Measurements from ENCODE around the gene C3orf18. TPM values are rescaled to one million over a fixed set of nuclear protein-coding genes. Genes with fewer than 3 reads are reported as not detected.
"Not testable (repeated sequence)": the region's sequence is repeated elsewhere in the genome, so short reads cannot be mapped to it uniquely, and the experiment has no call there.

The C3orf18 gene
- polyA plus RNA-seq, 5 donors, result 16.5 to 23.6 (median 22.8) TPM

GRCh38 chr3:50525191-50525910, 42.2 kb downstream of the C3orf18 start:
- DNase-seq, result no peak

GRCh38 chr3:50524746-50525145, 42.8 kb downstream of the C3orf18 start:
- DNase-seq, result no peak

DNA sequence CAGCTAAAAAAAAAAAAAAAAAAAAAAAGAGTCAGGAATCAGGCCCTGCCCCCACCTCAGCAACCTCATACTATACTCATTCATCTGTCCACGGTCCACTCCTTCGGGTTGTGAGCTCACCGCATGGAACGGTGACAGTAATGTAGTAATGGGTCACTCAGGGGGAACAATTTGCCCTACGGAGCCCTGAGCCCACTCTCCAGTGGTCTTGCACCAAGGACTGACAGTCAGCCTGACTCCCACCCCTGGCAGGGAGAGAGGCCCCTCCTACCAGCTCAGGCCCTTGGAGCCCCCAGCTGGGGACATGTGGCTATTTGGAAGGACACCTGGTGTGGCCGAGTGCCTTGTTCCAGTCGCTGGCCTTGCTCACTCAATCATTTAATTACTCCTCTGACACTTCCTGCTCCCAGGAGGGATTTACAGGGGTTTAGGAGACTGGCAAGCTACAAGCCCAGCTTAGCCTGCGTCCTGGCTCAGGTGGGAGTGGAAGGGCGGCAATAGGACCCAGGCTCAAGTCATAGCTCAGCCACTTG, 44.2 kb downstream of the C3orf18 start:
- DNase-seq, result no peak

DNA sequence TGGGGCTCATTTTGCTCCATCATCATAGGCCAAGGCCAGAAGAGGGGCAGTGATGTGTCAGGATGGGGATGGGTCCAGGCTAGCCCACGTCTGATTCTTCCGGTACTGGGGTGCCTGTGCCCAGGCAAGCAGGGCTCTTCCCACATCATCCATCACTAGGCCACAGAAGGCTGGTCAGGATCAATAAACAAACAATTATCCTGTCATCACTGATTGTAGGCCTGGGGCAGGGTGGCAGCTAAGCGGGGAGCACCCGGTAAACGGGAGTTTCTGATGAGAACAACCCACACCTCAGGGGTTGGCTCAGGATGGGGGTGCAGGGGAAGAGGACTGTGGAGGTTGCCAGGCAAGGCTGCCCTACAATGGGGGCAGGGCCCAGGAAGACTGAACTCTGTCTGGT, 46.0 kb downstream of the C3orf18 start:
- DNase-seq, result no peak

- DNase-seq, result no peak
Measured at GRCh38 chr3:50520849-50521248, 46.7 kb downstream of the C3orf18 start.

GRCh38 chr3:50519471-50520089, 48.0 kb downstream of the C3orf18 start:
- peak in 1 of 2 donors; percentile 30 for DNase-seq

- no peak for DNase-seq
Measured at GRCh38 chr3:50518436-50518835, 49.1 kb downstream of the C3orf18 start.

GRCh38 chr3:50517721-50518206, 49.8 kb downstream of the C3orf18 start:
- DNase-seq, result no peak

- DNase-seq, result no peak
Measured at GRCh38 chr3:50516440-50516871, 51.1 kb downstream of the C3orf18 start.

DNA sequence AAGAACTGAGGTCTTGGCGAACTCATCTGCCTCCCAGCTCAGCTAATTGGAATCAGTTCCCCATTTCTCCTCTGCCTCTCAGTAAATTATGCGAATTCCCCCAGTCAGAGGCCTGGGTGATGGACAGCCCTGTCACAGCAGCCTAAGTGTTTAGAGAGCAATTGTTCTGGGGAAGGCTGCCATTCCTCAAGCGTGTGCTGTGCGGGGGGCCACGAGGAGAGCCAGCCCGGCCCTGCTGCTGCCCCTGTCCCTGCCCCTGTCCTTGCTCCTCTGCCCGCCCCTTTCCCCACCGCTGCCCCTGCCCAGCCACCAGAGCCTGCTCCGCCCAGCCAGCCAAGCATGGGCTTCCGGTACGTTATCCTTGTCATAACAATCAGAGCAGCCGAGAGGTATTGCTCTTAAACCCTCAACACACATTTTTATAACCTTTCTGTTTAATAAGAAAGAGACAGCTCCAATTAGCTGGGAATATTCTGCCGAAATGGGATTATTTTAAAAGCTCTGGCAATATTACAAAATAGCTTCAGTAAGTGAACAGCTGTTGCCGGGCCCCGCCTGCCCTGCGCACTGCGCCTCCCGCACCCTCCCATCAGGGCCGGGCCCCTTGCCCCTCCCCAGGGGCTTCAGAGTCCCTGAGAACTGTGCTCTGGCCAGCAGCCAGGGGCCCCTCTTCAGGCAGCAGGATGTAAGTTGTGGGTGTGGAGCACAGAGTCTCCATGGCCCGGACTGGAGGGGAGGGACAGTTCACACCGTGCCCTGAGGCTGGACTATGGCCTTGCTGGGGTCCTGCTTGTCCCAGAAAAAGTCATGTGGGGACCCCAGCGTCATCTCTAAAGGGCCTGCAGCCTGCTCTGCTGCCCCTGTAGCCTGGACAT, 51.7 kb downstream of the C3orf18 start:
- DNase-seq, result peak; percentile 92 to 93

DNA sequence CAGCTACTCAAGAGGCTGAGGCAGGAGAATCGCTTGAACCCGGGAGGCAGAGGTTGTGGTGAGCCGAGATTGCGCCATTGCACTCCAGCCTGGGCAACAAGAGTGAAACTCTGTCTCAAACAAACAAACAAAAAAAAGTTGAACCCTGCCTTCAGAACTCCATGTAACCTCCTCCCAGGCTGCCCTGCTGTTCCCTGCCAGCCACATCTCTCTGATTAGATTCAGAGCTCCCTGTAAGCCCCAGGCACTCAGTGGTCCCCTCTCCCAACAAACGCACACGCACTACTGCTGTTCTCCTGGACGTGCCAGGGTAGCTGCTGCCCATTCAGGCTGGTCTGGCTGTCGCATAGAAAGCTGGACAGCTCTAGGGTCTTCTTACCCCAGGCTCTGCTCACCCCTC, 54.6 kb downstream of the C3orf18 start:
- not testable (repeated sequence) for DNase-seq

GRCh38 chr3:50512131-50512530, 55.4 kb downstream of the C3orf18 start:
- no peak for DNase-seq

GRCh38 chr3:50510325-50510724, 57.2 kb downstream of the C3orf18 start:
- no peak for DNase-seq

DNA sequence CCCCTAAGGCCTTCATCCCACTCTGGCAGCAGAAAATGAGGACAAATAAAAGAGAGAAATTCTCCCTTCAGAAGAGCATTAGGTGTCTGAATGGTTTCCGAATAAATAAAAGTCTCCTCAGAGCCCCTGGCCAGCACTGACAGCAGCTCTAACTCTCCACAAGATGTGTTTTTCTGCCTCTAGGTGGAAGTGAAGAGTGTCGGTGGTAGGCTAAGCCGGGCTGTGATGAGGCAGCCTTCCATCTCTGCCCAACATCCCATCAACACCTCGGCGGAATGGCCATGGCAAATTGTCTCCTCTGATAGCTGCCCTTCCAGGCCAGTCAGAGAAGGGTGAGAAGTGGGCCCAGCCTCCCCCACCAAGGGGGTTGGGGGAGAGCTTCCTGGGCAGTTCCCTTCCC, 57.8 kb downstream of the C3orf18 start:
- DNase-seq, result no peak

- no peak for DNase-seq
Measured at GRCh38 chr3:50508821-50509220, 58.7 kb downstream of the C3orf18 start.

Other genes with a start within 250 kb of the C3orf18 start
- gene HYAL2, start 245.0 kb downstream of the C3orf18 start, polyA plus RNA-seq (ENCODE audit: insufficient read depth in 1 of 5, insufficient read length in 5 of 5, low replicate concordance in 1 of 5), result 100 to 1,000 TPM in 1 of 5 donors, 10 to 100 TPM in 4; 67.8 to 113 (median 77.3) TPM
- 10 to 100 TPM; 18.4 to 26.2 (median 18.9) TPM for gene TUSC2, start 239.5 kb downstream of the C3orf18 start, polyA plus RNA-seq (ENCODE audit: insufficient read depth in 1 of 5, insufficient read length in 5 of 5, low replicate concordance in 1 of 5)
- 10 to 100 TPM; 24.1 to 34.2 (median 27.9) TPM for gene RASSF1, start 226.9 kb downstream of the C3orf18 start, polyA plus RNA-seq (ENCODE audit: insufficient read depth in 1 of 5, insufficient read length in 5 of 5, low replicate concordance in 1 of 5)
- 10 to 100 TPM in 4 of 5 donors, 1 to 10 TPM in 1; 4.7 to 32.7 (median 20.9) TPM for gene ZMYND10, start 222.0 kb downstream of the C3orf18 start, polyA plus RNA-seq (ENCODE audit: insufficient read depth in 1 of 5, insufficient read length in 5 of 5, low replicate concordance in 1 of 5)
- 10 to 100 TPM; 27.5 to 36.0 (median 30.8) TPM for gene NPRL2, start 217.0 kb downstream of the C3orf18 start, polyA plus RNA-seq (ENCODE audit: insufficient read depth in 1 of 5, insufficient read length in 5 of 5, low replicate concordance in 1 of 5)
- gene CYB561D2, start 216.9 kb downstream of the C3orf18 start, polyA plus RNA-seq (ENCODE audit: insufficient read depth in 1 of 5, insufficient read length in 5 of 5, low replicate concordance in 1 of 5), result 10 to 100 TPM in 2 of 5 donors, 1 to 10 TPM in 3; 7.8 to 12.1 (median 9.5) TPM
- gene TMEM115, start 208.2 kb downstream of the C3orf18 start, polyA plus RNA-seq (ENCODE audit: insufficient read depth in 1 of 5, insufficient read length in 5 of 5, low replicate concordance in 1 of 5), result 10 to 100 TPM; 22.2 to 38.0 (median 27.5) TPM
- gene CACNA2D2, start 64.1 kb downstream of the C3orf18 start, polyA plus RNA-seq (ENCODE audit: insufficient read depth in 1 of 5, insufficient read length in 5 of 5, low replicate concordance in 1 of 5), result 10 to 100 TPM; 11.3 to 33.6 (median 27.5) TPM
- gene HEMK1, start 1.8 kb upstream of the C3orf18 start, polyA plus RNA-seq (ENCODE audit: insufficient read depth in 1 of 5, insufficient read length in 5 of 5, low replicate concordance in 1 of 5), result 10 to 100 TPM; 20.9 to 29.4 (median 23.5) TPM
- gene CISH, start 44.0 kb upstream of the C3orf18 start, polyA plus RNA-seq (ENCODE audit: insufficient read depth in 1 of 5, insufficient read length in 5 of 5, low replicate concordance in 1 of 5), result 10 to 100 TPM; 19.0 to 29.1 (median 22.8) TPM
- 10 to 100 TPM; 32.4 to 42.9 (median 34.7) TPM for gene MAPKAPK3, start 49.4 kb upstream of the C3orf18 start, polyA plus RNA-seq (ENCODE audit: insufficient read depth in 1 of 5, insufficient read length in 5 of 5, low replicate concordance in 1 of 5)
- 1 to 10 TPM; 1.2 to 2.5 (median 2.4) TPM for gene DOCK3, start 107.2 kb upstream of the C3orf18 start, polyA plus RNA-seq (ENCODE audit: insufficient read depth in 1 of 5, insufficient read length in 5 of 5, low replicate concordance in 1 of 5)